LNCaP clone FGC (cell line): Measurements from ENCODE around the gene URI1.
A peak's percentile ranks its signal among the peaks of the same experiment; 100 is the strongest.

ENCODE experiments used
- DNase-seq: peaks from one replicate; pipeline ENCODE4 v3.0.0-alpha.2; 2011; ENCODE audit warnings: low read depth
- H3K4me3 ChIP-seq: 2 replicates; pipeline ENCODE4 v1.5.1; 2011; ENCODE audit warnings: mild to moderate bottlenecking, low read depth, low read length, control low read depth
- CTCF ChIP-seq: IDR thresholded peaks from 2 replicates; pipeline ENCODE4 v1.5.1; 2012; ENCODE audit warnings: mild to moderate bottlenecking; ENCODE audit not compliant: control insufficient read depth, insufficient read depth; ENCODE audit errors: extremely low read depth

Gene URI1

GRCh38 chr19:29940971-29941585 is 961 bp upstream of the URI1 start:
- no peak for DNase-seq
- TF ChIP-seq CTCF, result no peak

GRCh38 chr19:29942404-29943261 is 594 bp downstream of the URI1 start:
- peak overlapping the region; percentile 95 for H3K4me3 ChIP-seq
- no peak for DNase-seq
- no peak for TF ChIP-seq CTCF

More at GRCh38 chr19:29940971-29941585, 961 bp upstream of the URI1 start:
- no peak overlapping the region for H3K4me3 ChIP-seq

- TF ChIP-seq CTCF, result no peak
- peak overlapping the region; percentile 95 for H3K4me3 ChIP-seq
- no peak for DNase-seq
Measured at GRCh38 chr19:29943615-29944014, 1.6 kb downstream of the URI1 start.

GRCh38 chr19:29944390-29945012 is 2.5 kb downstream of the URI1 start:
- no peak for DNase-seq
- H3K4me3 ChIP-seq, result peak overlapping the region; percentile 43; the same call in 1 of the 2 replicates
- TF ChIP-seq CTCF, result no peak

GRCh38 chr19:29945017-29945416 is 3.0 kb downstream of the URI1 start:
- peak overlapping the region; percentile 43 for H3K4me3 ChIP-seq

GRCh38 chr19:29945433-29945832 is 3.4 kb downstream of the URI1 start:
- no peak for DNase-seq

More at GRCh38 chr19:29945017-29945416, 3.0 kb downstream of the URI1 start:
- DNase-seq, result no peak
- TF ChIP-seq CTCF, result no peak

More at GRCh38 chr19:29945433-29945832, 3.4 kb downstream of the URI1 start:
- H3K4me3 ChIP-seq, result peak overlapping the region; percentile 43
- TF ChIP-seq CTCF, result no peak
